VCaP (cell line): Measurements from ENCODE around the gene KRT4.

Experiments used
- H3K27ac ChIP-seq: fragments of 450-650 bp; 2 replicates; pipeline ENCODE4 v1.5.1; 2017
- TF ChIP-seq, protein P1 (sequence below): fragments of 450-650 bp; conservative IDR thresholded peaks from 2 replicates; pipeline ENCODE4 v1.5.1; 2017; ENCODE audit warnings: mild to moderate bottlenecking, moderate library complexity

KRT4 gene

GRCh38 chr12:52835271-52836041 is 21.5 kb upstream of the KRT4 start:
- H3K27ac ChIP-seq: no peak overlapping the region

GRCh38 chr12:52834727-52835001 is 20.7 kb upstream of the KRT4 start:
- TF ChIP-seq, protein P1, sequence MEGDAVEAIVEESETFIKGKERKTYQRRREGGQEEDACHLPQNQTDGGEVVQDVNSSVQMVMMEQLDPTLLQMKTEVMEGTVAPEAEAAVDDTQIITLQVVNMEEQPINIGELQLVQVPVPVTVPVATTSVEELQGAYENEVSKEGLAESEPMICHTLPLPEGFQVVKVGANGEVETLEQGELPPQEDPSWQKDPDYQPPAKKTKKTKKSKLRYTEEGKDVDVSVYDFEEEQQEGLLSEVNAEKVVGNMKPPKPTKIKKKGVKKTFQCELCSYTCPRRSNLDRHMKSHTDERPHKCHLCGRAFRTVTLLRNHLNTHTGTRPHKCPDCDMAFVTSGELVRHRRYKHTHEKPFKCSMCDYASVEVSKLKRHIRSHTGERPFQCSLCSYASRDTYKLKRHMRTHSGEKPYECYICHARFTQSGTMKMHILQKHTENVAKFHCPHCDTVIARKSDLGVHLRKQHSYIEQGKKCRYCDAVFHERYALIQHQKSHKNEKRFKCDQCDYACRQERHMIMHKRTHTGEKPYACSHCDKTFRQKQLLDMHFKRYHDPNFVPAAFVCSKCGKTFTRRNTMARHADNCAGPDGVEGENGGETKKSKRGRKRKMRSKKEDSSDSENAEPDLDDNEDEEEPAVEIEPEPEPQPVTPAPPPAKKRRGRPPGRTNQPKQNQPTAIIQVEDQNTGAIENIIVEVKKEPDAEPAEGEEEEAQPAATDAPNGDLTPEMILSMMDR: no peak
- no peak overlapping the region for H3K27ac ChIP-seq

More at GRCh38 chr12:52835271-52836041, 21.5 kb upstream of the KRT4 start:
- TF ChIP-seq, protein P1: no peak

DNA sequence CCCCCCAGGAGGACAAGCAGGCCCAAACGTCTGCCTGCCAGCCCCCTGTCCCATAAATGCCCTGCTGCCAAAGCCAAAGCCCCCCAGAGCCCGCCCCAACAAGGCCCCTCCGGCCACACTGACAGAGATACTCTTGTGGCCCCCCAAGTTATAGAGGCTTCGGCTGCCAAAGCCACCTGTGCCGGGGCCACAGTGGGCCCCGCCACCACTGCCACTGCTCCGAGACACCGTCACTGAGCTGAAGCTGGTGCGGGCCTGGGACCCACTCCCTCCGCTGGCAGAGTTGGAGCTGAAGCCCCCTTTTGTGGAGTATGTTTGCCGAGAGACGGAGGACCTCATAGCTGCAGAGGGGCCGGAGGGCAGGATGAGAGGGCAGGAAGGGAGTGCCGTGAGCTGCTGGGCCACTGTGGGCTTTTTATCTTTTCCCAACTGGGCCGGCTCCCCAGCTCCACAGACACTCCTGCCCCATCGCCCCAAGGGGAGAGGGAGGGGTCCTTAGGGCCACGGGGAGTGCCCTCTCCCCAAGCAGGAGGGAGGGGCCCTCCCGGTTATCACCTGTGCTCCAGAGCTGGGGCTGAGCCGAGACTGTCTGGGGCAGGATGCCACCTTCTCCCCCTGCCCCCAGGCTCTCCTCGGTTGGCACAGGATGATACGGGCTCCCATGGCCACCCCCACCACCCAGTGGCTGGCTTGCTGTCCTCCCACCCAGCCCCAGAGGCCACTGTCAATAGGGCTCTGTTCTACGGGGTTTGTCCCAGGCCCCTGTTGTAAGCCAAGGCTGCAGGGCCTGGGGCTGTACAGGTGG is 20.2 kb upstream of the KRT4 start, which contains the start of gene KRT79:
TSS of gene KRT79 (minus strand) at position 390 of the 805 bp plus-strand sequence. CDS start at position 339, 51 bp downstream.
- H3K27ac ChIP-seq: no peak within 1 kb of the TSS
- TF ChIP-seq, protein P1: no peak

DNA sequence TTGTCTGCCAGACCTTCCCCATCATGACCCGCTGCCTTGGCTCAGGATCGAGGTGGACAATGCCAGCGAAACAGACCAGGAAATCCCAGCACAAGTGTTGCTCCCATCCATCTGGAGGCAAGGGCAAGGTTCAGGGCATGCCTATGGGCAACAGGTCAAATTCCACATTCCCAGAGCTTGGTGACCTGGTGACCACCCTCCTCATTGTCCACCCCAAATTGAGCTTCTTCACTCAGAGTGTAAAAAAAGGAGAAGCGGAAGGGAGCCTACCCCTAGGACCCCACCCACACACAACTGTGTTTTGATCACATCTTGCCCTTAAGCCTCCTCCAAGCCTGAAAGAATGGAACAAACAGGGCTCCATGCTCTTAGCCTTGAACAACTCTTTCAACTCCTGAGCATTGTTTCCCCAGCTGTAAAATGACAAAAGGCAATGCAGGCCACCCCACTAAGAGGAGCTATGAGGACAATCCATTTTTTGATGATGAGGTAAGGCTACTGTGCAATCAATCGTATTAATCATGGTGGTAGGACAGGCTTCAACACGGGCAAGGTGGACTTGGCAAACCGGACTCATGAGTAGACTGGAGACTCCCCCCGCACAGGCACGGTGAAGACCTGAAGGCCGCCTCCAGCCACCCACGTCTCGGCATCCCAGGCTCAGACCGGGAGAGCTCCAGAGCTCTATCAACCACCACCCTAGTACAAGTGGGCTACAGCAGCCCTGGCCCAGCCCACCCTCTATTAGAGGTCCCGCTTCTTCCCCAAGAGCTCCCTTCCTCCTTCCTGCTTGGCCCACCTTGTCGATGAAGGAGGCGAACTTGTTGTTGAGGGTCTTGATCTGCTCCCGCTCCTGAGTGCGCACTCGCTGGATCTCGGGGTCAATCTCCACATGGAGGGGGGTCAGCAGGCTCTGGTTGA is 19.3 kb upstream of the KRT4 start:
- TF ChIP-seq, protein P1: no peak
- no peak overlapping the region for H3K27ac ChIP-seq

DNA sequence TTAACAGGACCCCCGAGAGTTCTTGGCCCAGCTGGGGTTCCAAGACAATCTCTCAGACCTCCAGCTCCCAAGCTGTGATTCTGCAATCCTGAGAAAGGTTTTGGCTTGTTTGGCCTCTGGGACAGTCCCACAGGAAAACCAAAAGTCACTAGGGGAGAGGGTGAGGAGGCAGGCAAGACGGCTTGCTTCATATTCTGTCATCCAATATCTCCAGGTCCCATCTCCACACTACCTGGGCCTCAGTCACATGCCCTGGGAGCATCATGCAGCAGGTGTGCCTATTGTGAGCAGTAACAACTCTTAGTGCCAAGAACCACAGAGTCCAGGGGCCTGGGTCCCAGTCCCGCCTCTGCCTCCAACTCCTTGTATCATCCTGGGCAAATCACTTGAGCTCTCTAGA is 18.5 kb upstream of the KRT4 start:
- TF ChIP-seq, protein P1: no peak

GRCh38 chr12:52831251-52831650 is 17.3 kb upstream of the KRT4 start:
- TF ChIP-seq, protein P1: no peak
- no peak overlapping the region for H3K27ac ChIP-seq

More for the DNA sequence above, 18.5 kb upstream of the KRT4 start:
- H3K27ac ChIP-seq: no peak overlapping the region
